GM23338 (cell line): Measurements from ENCODE around the gene TMEM98. TPM values are rescaled to one million over a fixed set of nuclear protein-coding genes. Genes with fewer than 3 reads are reported as not detected.
A peak's percentile ranks its signal among the peaks of the same experiment; 100 is the strongest.

Experiments
- ATAC-seq: fragments of 200-7000 bp; cut with Tn5 transposase; 3 replicates; pipeline ENCODE4 v1.9.1; 2020
- DNase-seq: peaks from one replicate; pipeline ENCODE4 v3.0.0-alpha.2; 2015; ENCODE audit warnings: low spot score
- H2AFZ ChIP-seq: fragments of 200-600 bp; sonication (generic); 2 replicates; pipeline ENCODE4 v1.8.0; 2016; ENCODE audit warnings: antibody characterized with exemption, mild to moderate bottlenecking, moderate library complexity
- H3F3A ChIP-seq: fragments of 200-600 bp; sonication (generic); replicated peaks from 2 replicates; pipeline ENCODE4 v1.8.0; 2017; ENCODE audit warnings: antibody characterized with exemption, mixed run types, low read depth
- H3K27ac ChIP-seq: fragments of 200-600 bp; sonication (generic); 2 replicates; pipeline ENCODE4 v1.6.1; 2016; ENCODE audit warnings: low read depth
- H3K27me3 ChIP-seq: fragments of 200-600 bp; sonication (generic); 2 replicates; pipeline ENCODE4 v1.8.0; 2016; ENCODE audit warnings: mild to moderate bottlenecking, mixed run types, moderate library complexity; ENCODE audit not compliant: insufficient read depth
- H3K36me3 ChIP-seq: fragments of 200-600 bp; sonication (generic); 2 replicates; pipeline ENCODE4 v1.8.0; 2016; ENCODE audit warnings: mild to moderate bottlenecking; ENCODE audit not compliant: insufficient read depth
- H3K4me1 ChIP-seq: fragments of 200-600 bp; sonication (generic); 2 replicates; pipeline ENCODE4 v1.8.0; 2016; ENCODE audit warnings: mild to moderate bottlenecking, moderate library complexity; ENCODE audit not compliant: insufficient read depth
- H3K4me2 ChIP-seq: fragments of 200-600 bp; sonication (generic); 2 replicates; pipeline ENCODE4 v1.7.1; 2017; ENCODE audit warnings: mixed run types
- H3K4me3 ChIP-seq: fragments of 200-600 bp; sonication (generic); 2 replicates; pipeline ENCODE4 v1.6.1; 2016; ENCODE audit warnings: mixed run types
- H3K79me2 ChIP-seq: fragments of 200-600 bp; sonication (generic); replicated peaks from 2 replicates; pipeline ENCODE4 v1.8.0; 2017; ENCODE audit warnings: mild to moderate bottlenecking; ENCODE audit not compliant: insufficient read depth
- H3K9me2 ChIP-seq: fragments of 200-600 bp; sonication (generic); 2 replicates; pipeline ENCODE4 v1.8.0; 2017; ENCODE audit not compliant: insufficient read depth
- H4K20me1 ChIP-seq: fragments of 200-600 bp; sonication (generic); replicated peaks from 2 replicates; pipeline ENCODE4 v1.8.0; 2017; ENCODE audit warnings: mild to moderate bottlenecking; ENCODE audit not compliant: insufficient read depth
- H3K27ac Mint-ChIP-seq: 2 replicates; pipeline ENCODE4 v1.8.0; 2020; ENCODE audit warnings: inconsistent platforms, mild to moderate bottlenecking, moderate library complexity, mixed read lengths
- H3K27me3 Mint-ChIP-seq: 3 replicates; pipeline ENCODE4 v1.8.0; 2022; ENCODE audit warnings: low read depth, mild to moderate bottlenecking, moderate library complexity, mixed read lengths, inconsistent platforms; ENCODE audit not compliant: insufficient read depth, poor library complexity
- H3K36me3 Mint-ChIP-seq: 3 replicates; pipeline ENCODE4 v1.8.0; 2021; ENCODE audit warnings: low read depth, mild to moderate bottlenecking, inconsistent platforms, moderate library complexity, mixed read lengths
- H3K4me1 Mint-ChIP-seq: 3 replicates; pipeline ENCODE4 v1.8.0; 2020; ENCODE audit warnings: mild to moderate bottlenecking, inconsistent platforms, mixed read lengths
- H3K4me3 Mint-ChIP-seq: 3 replicates; pipeline ENCODE4 v1.8.0; 2021; ENCODE audit warnings: moderate library complexity, mild to moderate bottlenecking, inconsistent platforms, mixed read lengths
- H3K9me3 Mint-ChIP-seq: 3 replicates; pipeline ENCODE4 v1.8.0; 2020; ENCODE audit warnings: moderate library complexity, mild to moderate bottlenecking, inconsistent platforms, mixed read lengths
- ETS1 ChIP-seq: IDR thresholded peaks from 2 replicates; pipeline ENCODE4 v1.6.1; 2016; ENCODE audit warnings: antibody characterized with exemption
- EZH2phosphoT487 ChIP-seq: fragments of 200-600 bp; sonication (generic); IDR thresholded peaks from one replicate; pipeline ENCODE4 v1.8.1; 2018; ENCODE audit warnings: antibody characterized with exemption; ENCODE audit not compliant: unreplicated experiment
- JUNB ChIP-seq: IDR thresholded peaks from one replicate; pipeline ENCODE4 v1.6.1; 2016; ENCODE audit warnings: antibody characterized with exemption; ENCODE audit not compliant: unreplicated experiment
- NANOG ChIP-seq: IDR thresholded peaks from 2 replicates; pipeline ENCODE4 v1.6.1; 2016; ENCODE audit warnings: antibody characterized with exemption, borderline replicate concordance
- REST ChIP-seq: IDR thresholded peaks from one replicate; pipeline ENCODE4 v1.6.1; 2018; ENCODE audit warnings: antibody characterized with exemption; ENCODE audit not compliant: unreplicated experiment
- STAT1 ChIP-seq: IDR thresholded peaks from one replicate; pipeline ENCODE4 v1.6.1; 2016; ENCODE audit warnings: antibody characterized with exemption; ENCODE audit not compliant: unreplicated experiment
- ZNF114 ChIP-seq: fragments of 250-450 bp; sonication (Bioruptor Pico); IDR thresholded peaks from 2 replicates; pipeline ENCODE4 v1.5.0; 2020; ENCODE audit warnings: mild to moderate bottlenecking, moderate library complexity
- ZNF331 ChIP-seq: fragments of 250-450 bp; sonication (Bioruptor Pico); IDR thresholded peaks from 2 replicates; pipeline ENCODE4 v1.5.0; 2020; ENCODE audit warnings: low read depth, mild to moderate bottlenecking, moderate library complexity
- ZNF462 ChIP-seq: fragments of 250-450 bp; sonication (Bioruptor Pico); IDR thresholded peaks from 2 replicates; pipeline ENCODE4 v1.5.0; 2020; ENCODE audit warnings: mild to moderate bottlenecking, moderate library complexity
- polyA plus RNA-seq: library from polyadenylated mRNA; unstranded; fragments of >200 nt; fragmentation: Nextera tagmentation; extraction: Ambion mirVana; gene quantifications from 2 replicates; pipeline ENCODE4 v1.2.1, GENCODE V29; 2016
- total RNA-seq: library from RNA; depleted of rRNA; stranded (reverse); fragments of >200 nt; shearing (Covaris generic); gene quantifications from 2 replicates; pipeline ENCODE4 v1.2.3, GENCODE V29; 2014

Gene TMEM98
- total and polyA plus RNA-seq, 2 experiments from 2014 or later = 60.4 to 94.8 TPM

- no peak for TF ChIP-seq REST
- no peak for TF ChIP-seq EZH2phosphoT487
- no peak for TF ChIP-seq ZNF114 (CRISPR knock-in tag)
- TF ChIP-seq ETS1 = no peak
- no peak for TF ChIP-seq ZNF331
- TF ChIP-seq JUNB = no peak
- no peak for TF ChIP-seq STAT1
Measured at GRCh38 chr17:32960815-32961214, 32.9 kb downstream of the TMEM98 start (continued).

GRCh38 chr17:32962320-32962711 is 34.4 kb downstream of the TMEM98 start:
- H3K27ac ChIP-seq = no peak overlapping the region
- no peaks in the 10 kb centered on the region for H3K27me3 ChIP-seq
- ATAC-seq (no peak), DNase-seq (no peak)
- no peaks in the 10 kb centered on the region for H4K20me1 ChIP-seq
- H3K36me3 Mint-ChIP-seq = no peaks in the 10 kb centered on the region
- no peaks in the 10 kb centered on the region for H3K36me3 ChIP-seq
- H3K27me3 Mint-ChIP-seq = no peaks in the 10 kb centered on the region
- H3K4me2 ChIP-seq = no peak overlapping the region
- no peaks in the 10 kb centered on the region for H3K4me1 Mint-ChIP-seq
- H3K9me2 ChIP-seq = no peaks in the 10 kb centered on the region
- no peaks in the 10 kb centered on the region for H3F3A ChIP-seq
- H3K79me2 ChIP-seq = no peaks in the 10 kb centered on the region
- no peak overlapping the region for H3K27ac Mint-ChIP-seq
- H3K9me3 Mint-ChIP-seq = no peaks in the 10 kb centered on the region
- H3K4me3 ChIP-seq = no peak overlapping the region
- no peaks in the 10 kb centered on the region for H3K4me1 ChIP-seq
- peak overlapping the region; percentile 28; the same call in 1 of the 2 replicates for H2AFZ ChIP-seq
- no peak overlapping the region for H3K4me3 Mint-ChIP-seq
- no peak for TF ChIP-seq ZNF462 (CRISPR knock-in tag)
- TF ChIP-seq ZNF331 = no peak
- TF ChIP-seq ZNF114 (CRISPR knock-in tag) = no peak
- TF ChIP-seq JUNB = no peak
- no peak for TF ChIP-seq ETS1
- TF ChIP-seq NANOG = no peak
- no peak for TF ChIP-seq REST
